Measurements from ENCODE around the gene FAIM.
"Not testable (repeated sequence)": the region's sequence is repeated elsewhere in the genome, so short reads cannot be mapped to it uniquely, and the experiment has no call there.

The FAIM gene

DNA sequence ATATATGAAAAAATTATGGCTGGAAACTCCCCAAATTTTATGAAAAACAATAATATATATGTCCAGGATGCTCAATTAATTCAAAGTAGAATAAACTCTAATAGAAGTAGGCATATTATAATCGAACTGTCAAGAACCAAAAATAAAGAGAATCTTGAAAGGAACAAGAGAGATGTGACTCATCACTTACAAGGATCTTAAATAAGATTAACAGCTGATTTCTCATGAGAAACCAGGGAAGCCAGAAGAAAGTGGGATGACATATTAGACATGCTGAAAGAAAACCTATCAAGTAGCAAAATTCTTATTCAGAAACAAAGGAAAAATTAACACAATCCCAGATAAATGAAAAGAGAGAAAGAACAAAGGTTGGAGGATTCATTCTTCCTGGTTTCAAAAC, 66.8 kb downstream of the FAIM start:
- TF ChIP-seq, protein P1, sequence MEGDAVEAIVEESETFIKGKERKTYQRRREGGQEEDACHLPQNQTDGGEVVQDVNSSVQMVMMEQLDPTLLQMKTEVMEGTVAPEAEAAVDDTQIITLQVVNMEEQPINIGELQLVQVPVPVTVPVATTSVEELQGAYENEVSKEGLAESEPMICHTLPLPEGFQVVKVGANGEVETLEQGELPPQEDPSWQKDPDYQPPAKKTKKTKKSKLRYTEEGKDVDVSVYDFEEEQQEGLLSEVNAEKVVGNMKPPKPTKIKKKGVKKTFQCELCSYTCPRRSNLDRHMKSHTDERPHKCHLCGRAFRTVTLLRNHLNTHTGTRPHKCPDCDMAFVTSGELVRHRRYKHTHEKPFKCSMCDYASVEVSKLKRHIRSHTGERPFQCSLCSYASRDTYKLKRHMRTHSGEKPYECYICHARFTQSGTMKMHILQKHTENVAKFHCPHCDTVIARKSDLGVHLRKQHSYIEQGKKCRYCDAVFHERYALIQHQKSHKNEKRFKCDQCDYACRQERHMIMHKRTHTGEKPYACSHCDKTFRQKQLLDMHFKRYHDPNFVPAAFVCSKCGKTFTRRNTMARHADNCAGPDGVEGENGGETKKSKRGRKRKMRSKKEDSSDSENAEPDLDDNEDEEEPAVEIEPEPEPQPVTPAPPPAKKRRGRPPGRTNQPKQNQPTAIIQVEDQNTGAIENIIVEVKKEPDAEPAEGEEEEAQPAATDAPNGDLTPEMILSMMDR (IDR thresholded peaks at IDR 0.05; ENCODE audit: control extremely low read depth, extremely low read depth, low read depth, missing control alignments), result no peak
- DNase-seq (ENCODE audit: extremely low spot score), result no peak
- POLR2A ChIA-PET, result no interaction called here
- CTCF ChIA-PET, result no interaction called here

DNA sequence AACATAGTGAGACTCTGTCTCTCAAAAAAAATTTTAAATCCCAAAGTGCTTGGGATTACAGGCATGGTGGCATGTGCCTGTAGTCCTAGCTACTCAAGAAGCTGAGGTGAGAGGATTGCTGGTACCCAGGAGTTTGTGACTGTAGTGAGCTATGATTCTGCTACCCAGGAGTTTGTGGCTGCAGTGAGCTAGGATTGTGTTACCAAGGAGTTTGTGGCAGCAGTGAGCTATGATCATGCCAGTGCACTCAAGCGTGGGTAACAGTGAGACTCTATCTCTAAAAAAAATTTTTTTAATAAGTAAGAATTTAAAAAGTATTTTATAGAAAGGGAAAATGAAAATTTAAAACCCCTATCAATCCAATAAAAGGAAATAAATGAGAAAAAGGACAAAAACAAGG, 69.5 kb downstream of the FAIM start:
- ChIA-PET CTCF (interaction anchor here (0.9 to 2.9 kb wide), 10 partner anchors 9 to 258 kb away, joined by 3 to 15 read pairs (median 4); no protein-coding TSS in a partner anchor), POLR2A (no interaction called here)
- no peak for DNase-seq (ENCODE audit: extremely low spot score)
- TF ChIP-seq, protein P1 (IDR thresholded peaks at IDR 0.05; ENCODE audit: control extremely low read depth, extremely low read depth, low read depth, missing control alignments), result no peak

- POLR2A ChIA-PET, result no interaction called here
Measured at GRCh38 chr3:138678874-138679392, 70.4 kb downstream of the FAIM start.

DNA sequence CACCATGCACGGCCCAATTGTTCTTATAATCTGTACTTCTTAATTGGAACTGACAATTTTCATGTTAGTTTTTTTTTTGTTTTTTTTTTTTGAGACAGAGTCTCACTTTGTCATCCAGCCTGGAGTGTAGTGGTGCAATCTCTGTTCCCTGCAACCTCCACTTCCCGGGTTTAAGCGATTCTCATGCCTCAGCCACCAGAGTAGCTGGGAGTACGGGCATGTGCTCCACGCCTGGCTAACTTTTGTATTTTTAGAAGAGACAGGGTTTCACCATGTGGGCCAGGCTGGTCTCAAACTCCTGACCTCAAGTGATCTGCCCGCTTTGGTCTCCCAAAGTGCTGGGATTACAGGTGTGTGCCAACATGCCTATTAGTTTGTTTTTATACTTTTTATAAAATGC, 72.4 kb downstream of the FAIM start:
- POLR2A ChIA-PET; DNase-seq (ENCODE audit: extremely low spot score); CTCF ChIA-PET: not testable (repeated sequence)

More at GRCh38 chr3:138678874-138679392, 70.4 kb downstream of the FAIM start:
- TF ChIP-seq, protein P1 (IDR thresholded peaks at IDR 0.05; ENCODE audit: control extremely low read depth, extremely low read depth, low read depth, missing control alignments), result no peak
- CTCF ChIA-PET, result interaction anchor here (0.9 to 2.9 kb wide), 6 partner anchors 10 to 257 kb away, joined by 3 to 15 read pairs (median 6); no protein-coding TSS in a partner anchor
- no peak for DNase-seq (ENCODE audit: extremely low spot score)

DNA sequence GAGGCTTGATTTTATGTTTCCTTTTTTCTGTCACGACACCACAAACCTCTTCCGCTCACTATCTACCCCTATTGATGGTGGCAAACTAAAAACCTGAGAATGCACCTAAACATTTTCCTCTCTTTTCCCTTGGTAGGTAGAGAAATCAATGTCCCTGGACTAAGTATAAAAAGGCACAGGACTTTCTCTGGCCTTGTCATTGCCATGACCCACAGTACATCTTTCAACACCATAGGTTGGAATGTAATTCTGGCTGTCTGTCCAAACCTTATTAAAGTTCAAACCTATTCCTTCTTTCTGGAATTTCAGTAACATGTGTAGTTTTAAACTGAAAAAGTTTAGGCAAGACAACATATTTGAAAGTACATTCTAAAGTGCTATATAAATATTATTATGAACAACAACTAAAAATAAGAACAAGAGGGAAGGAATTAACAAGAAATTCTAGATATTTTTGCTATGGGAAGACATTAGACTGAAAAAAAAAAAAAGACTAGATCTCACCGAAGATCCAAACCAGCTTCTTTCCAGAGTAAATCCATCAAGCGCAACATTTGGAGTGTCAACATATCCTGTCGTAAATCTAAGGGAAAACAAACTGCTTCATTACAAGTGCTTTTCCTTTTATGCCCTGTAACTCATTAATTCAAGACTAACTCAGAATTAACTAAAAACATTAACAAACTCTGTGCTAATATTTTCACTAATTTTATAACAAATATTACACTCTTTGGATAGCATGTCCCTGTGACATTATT, 73.1 kb downstream of the FAIM start:
- TF ChIP-seq, protein P1 (IDR thresholded peaks at IDR 0.05; ENCODE audit: control extremely low read depth, extremely low read depth, low read depth, missing control alignments), result no peak
- POLR2A ChIA-PET, result no interaction called here
- DNase-seq (ENCODE audit: extremely low spot score), result no peak
- CTCF ChIA-PET, result interaction anchor here (1.6 kb wide), 1 partner anchor 233 kb away, joined by 5 read pairs; no protein-coding TSS in a partner anchor

DNA sequence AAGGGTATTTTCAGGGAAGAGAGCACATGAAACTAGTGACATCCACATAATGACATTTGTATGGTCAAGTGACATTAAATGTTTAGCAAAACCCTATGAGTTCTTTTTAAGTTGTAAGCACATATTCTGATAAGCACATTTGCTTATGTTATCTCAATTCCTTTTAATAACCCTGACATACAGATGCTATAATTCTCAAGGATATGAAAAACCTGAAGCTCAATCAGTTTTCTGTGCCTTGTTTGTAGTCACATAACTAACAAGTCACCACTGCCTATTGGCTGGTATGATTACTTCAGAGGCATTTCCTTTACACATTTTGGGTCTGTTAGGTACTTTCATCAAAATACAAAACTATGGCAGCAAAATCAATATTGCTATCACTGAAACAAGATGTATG, 74.1 kb downstream of the FAIM start:
- POLR2A ChIA-PET, result no interaction called here
- CTCF ChIA-PET, result interaction anchor here (1.1 to 1.6 kb wide), 3 partner anchors 88 to 241 kb away, joined by 3 to 5 read pairs (median 4); partner anchors contain the start of gene CEP70
- no peak for DNase-seq (ENCODE audit: extremely low spot score)
- TF ChIP-seq, protein P1 (IDR thresholded peaks at IDR 0.05; ENCODE audit: control extremely low read depth, extremely low read depth, low read depth, missing control alignments), result no peak

All from GM10248 (cell line).